HEK293T (cell line): ENCODE results near the gene LRRC3C.

Experiments
- CTCF ChIA-PET: fragments of 350-600 bp; formaldehyde crosslinking; extraction: SDS; loops from one replicate; lab custom pipeline; 2021; ENCODE audit warnings: antibody characterized with exemption, inconsistent platforms; lab: Yijun Ruan, JAX
- POLR2A ChIA-PET: fragments of 350-600 bp; formaldehyde crosslinking; extraction: SDS; loops from one replicate; lab custom pipeline; 2020; ENCODE audit warnings: antibody characterized with exemption, inconsistent platforms; lab: Yijun Ruan, JAX
- DNase-seq: peaks from one replicate; pipeline ENCODE4 v3.0.0; 2012; ENCODE audit warnings: mixed read lengths; ENCODE audit errors: extremely low spot score
- ARNT ChIP-seq: fragments of 450-650 bp; IDR thresholded peaks from 2 replicates; pipeline ENCODE4 v1.6.1; 2017; ENCODE audit warnings: mild to moderate bottlenecking
- BHLHE40 ChIP-seq: fragments of 450-650 bp; IDR thresholded peaks from 2 replicates; pipeline ENCODE4 v1.6.1; 2016; ENCODE audit warnings: mild to moderate bottlenecking, moderate library complexity, borderline replicate concordance
- CTBP1 ChIP-seq: fragments of 450-650 bp; IDR thresholded peaks from 2 replicates; pipeline ENCODE4 v1.6.1; 2016; ENCODE audit warnings: borderline replicate concordance
- ELF4 ChIP-seq: fragments of 450-650 bp; IDR thresholded peaks from 2 replicates; pipeline ENCODE4 v1.6.1; 2017; ENCODE audit warnings: antibody characterized with exemption
- FOXA1 ChIP-seq: fragments of 450-650 bp; IDR thresholded peaks from 2 replicates; pipeline ENCODE4 v1.6.1; 2016; ENCODE audit warnings: mild to moderate bottlenecking
- FOXK2 ChIP-seq: fragments of 450-650 bp; IDR thresholded peaks from 2 replicates; pipeline ENCODE4 v1.6.1; 2016; ENCODE audit warnings: mild to moderate bottlenecking
- FOXM1 ChIP-seq: fragments of 450-650 bp; IDR thresholded peaks from 2 replicates; pipeline ENCODE4 v1.6.1; 2017; ENCODE audit warnings: mild to moderate bottlenecking, borderline replicate concordance
- HDGF ChIP-seq: fragments of 450-650 bp; IDR thresholded peaks from 2 replicates; pipeline ENCODE4 v1.6.1; 2017; ENCODE audit warnings: antibody characterized with exemption, borderline replicate concordance
- L3MBTL2 ChIP-seq: fragments of 450-650 bp; conservative IDR thresholded peaks from 2 replicates; pipeline ENCODE4 v1.6.1; 2016; ENCODE audit warnings: mild to moderate bottlenecking
- LEF1 ChIP-seq: fragments of 450-650 bp; IDR thresholded peaks from 2 replicates; pipeline ENCODE4 v1.6.1; 2017; ENCODE audit warnings: mild to moderate bottlenecking, borderline replicate concordance
- NFRKB ChIP-seq: fragments of 450-650 bp; IDR thresholded peaks from 2 replicates; pipeline ENCODE4 v1.6.1; 2016; ENCODE audit warnings: mild to moderate bottlenecking, moderate library complexity
- SP1 ChIP-seq: fragments of 450-650 bp; IDR thresholded peaks from 2 replicates; pipeline ENCODE4 v1.6.1; 2017
- SUZ12 ChIP-seq: fragments of 450-650 bp; IDR thresholded peaks from 2 replicates; pipeline ENCODE4 v1.6.1; 2016; ENCODE audit warnings: mild to moderate bottlenecking
- TARDBP ChIP-seq: fragments of 450-650 bp; IDR thresholded peaks from 2 replicates; pipeline ENCODE4 v1.6.1; 2016
- ZNF384 ChIP-seq: fragments of 450-650 bp; IDR thresholded peaks from 2 replicates; pipeline ENCODE4 v1.6.1; 2016
- TF ChIP-seq, protein P1 (sequence below): fragments of 450-650 bp; IDR thresholded peaks from 2 replicates; pipeline ENCODE4 v1.6.1; 2016

LRRC3C gene

DNA sequence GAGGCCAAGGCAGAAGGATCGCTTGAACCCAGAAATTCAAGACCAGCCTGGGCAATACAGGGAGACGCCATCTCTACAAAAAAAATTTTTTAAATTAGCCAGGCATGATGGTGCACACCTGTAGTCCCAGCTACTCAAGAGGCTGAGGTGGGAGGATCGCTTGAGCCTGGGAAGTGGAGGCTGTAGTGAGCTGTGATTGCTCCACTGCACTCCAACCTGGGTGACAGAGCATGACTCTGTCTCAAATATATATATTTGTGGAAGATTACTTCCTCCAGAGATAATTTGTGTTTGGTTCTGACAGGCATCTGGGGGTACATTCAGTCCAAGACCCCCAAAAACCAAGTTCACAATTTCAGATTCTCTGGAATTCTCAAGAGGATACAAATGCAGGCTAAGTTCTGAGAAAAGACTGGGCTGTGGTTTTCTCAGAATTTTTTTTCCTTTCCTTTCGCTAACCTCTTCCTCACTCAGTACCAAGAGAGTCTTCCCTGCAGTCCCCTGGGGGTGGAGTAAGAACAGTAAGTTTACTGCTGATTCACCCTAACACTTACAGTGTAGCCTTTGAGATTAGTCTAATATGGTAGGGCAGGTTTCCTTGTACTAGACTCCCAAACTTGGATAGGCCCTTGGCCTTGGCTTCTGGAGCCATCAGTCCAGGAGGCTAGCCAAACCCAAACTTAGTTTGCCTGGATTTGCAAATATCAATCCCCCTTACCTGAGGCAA is 24.2 kb upstream of the LRRC3C start:
- ChIA-PET CTCF (no interaction called here), POLR2A (no interaction called here)
- TF ChIP-seq ARNT (no peak), LEF1 (no peak), FOXM1 (no peak), FOXK2 (no peak), HDGF (no peak), L3MBTL2 (no peak), SUZ12 (no peak), FOXA1 (no peak), ZNF384 (no peak), CTBP1 (no peak), SP1 (no peak), ELF4 (no peak), BHLHE40 (no peak)
- no peak for DNase-seq

DNA sequence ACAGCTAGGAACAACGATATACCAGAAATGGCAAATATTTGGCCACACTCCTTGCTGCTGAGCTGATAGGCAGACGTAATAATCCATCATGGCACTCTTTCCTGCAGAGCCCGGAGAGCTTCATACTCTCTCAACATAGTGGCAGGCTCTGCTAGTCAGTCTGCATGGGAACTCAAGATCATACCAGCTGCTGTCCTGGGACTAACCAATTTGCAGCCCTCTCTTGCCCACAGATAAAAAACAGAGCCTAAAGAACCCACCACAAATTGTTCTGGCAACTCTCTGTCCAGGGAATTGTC is 22.6 kb upstream of the LRRC3C start:
- no peak for DNase-seq
- CTCF ChIA-PET, result no interaction called here
- POLR2A ChIA-PET, result no interaction called here
- TF ChIP-seq SP1 (no peak), HDGF (no peak), FOXA1 (no peak), TARDBP (no peak), ARNT (no peak), ELF4 (no peak), L3MBTL2 (no peak), BHLHE40 (no peak), ZNF384 (no peak), SUZ12 (no peak), LEF1 (no peak), NFRKB (no peak), CTBP1 (no peak), FOXK2 (no peak)
- TF ChIP-seq, protein P1, sequence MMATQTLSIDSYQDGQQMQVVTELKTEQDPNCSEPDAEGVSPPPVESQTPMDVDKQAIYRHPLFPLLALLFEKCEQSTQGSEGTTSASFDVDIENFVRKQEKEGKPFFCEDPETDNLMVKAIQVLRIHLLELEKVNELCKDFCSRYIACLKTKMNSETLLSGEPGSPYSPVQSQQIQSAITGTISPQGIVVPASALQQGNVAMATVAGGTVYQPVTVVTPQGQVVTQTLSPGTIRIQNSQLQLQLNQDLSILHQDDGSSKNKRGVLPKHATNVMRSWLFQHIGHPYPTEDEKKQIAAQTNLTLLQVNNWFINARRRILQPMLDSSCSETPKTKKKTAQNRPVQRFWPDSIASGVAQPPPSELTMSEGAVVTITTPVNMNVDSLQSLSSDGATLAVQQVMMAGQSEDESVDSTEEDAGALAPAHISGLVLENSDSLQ, result no peak

DNA sequence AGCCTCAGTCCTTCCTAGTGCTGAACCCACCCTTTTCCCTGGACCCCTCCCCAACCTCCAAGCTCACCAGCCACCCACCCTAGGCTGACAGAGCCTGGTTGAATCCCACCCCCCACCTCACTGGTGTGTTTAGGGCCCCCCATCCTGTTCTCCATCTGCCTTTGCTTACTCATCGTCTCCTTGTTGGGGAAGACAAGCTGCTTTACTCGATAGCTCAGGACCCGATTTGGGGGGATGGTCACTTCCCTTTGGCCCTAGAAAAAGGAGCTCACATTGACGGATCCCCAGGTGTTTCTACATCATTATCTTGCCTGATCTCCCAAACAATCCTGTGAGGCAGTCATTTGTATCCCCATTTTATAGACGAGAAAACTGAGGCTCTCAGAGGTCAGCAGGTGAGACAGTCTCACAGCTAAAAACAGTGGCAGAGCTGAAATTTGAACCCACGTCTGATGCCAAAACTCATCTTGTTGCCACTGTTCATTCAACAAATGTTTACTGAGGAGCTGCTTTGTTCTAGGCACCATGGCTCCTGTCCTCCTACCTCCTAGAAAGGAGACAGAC is 18.7 kb upstream of the LRRC3C start:
- CTCF ChIA-PET, result no interaction called here

DNA sequence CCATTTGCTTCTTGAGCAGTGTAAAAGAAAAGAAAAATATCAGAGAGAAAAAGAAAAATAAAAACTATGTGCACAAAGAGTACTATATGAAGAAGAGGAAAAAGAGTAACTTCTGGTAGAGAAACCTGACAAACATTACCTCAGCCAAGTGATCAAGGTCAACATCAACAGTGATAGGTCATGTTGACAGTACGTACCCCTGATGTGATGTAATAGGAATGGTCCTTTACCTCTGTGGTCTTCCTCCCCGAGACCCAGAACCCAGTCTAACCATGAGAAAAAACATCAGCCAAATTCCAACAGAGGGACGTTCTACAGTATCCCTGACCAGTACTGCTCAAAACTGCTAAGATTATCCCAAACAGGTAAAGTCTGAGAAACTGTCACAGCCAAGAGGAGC is 13.5 kb upstream of the LRRC3C start:
- POLR2A ChIA-PET, result no interaction called here
- no peak for DNase-seq
- CTCF ChIA-PET, result no interaction called here
- TF ChIP-seq SP1 (no peak), FOXA1 (no peak), ZNF384 (no peak), NFRKB (no peak), L3MBTL2 (no peak), HDGF (no peak), ELF4 (no peak)

More for the DNA sequence above, 18.7 kb upstream of the LRRC3C start:
- DNase-seq, result no peak
- no peak for TF ChIP-seq LEF1
- no peak for TF ChIP-seq ARNT
- TF ChIP-seq L3MBTL2, result no peak
- no peak for TF ChIP-seq BHLHE40
- no peak for TF ChIP-seq NFRKB
- TF ChIP-seq SP1, result no peak
- no peak for TF ChIP-seq SUZ12
- no peak for TF ChIP-seq FOXM1
- TF ChIP-seq FOXK2, result no peak
- no peak for TF ChIP-seq FOXA1
- TF ChIP-seq, protein P1, result no peak
- no peak for TF ChIP-seq HDGF
- no peak for TF ChIP-seq CTBP1
- POLR2A ChIA-PET, result interaction anchor here (1.0 kb wide), 1 partner anchor 18 kb away, joined by 3 read pairs; no protein-coding TSS in a partner anchor

DNA sequence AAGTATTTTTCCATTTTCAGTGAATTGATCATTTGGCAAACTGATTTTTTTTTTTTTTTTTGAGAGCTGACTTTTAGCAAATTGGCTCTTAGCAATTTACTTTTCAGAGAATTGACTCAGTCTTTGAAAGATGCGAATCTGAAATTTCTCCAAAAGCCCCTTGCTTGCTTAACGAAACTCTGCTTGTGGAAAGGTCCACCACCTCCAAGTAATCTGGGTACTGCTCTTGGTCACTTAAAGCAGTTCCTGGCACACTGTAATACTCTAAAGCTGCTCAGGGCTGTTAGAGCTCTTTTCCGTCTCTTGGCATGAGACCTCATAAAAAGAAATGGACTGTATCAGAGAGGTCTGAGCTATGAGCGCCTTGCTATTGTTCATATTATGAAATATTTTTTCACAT is 12.0 kb upstream of the LRRC3C start:
- no peak for TF ChIP-seq BHLHE40
- TF ChIP-seq TARDBP, result no peak
- TF ChIP-seq ARNT, result no peak
- TF ChIP-seq NFRKB, result no peak
- TF ChIP-seq, protein P1, result no peak
- no peak for TF ChIP-seq ZNF384
- TF ChIP-seq SUZ12, result no peak
- TF ChIP-seq CTBP1, result no peak
- CTCF ChIA-PET, result interaction anchor here (0.7 to 1.1 kb wide), 3 partner anchors 9 to 290 kb away, joined by 3 to 5 read pairs (median 3); no protein-coding TSS in a partner anchor
- POLR2A ChIA-PET, result interaction anchor here (1.5 kb wide), 1 partner anchor 65 kb away, joined by 3 read pairs; the partner anchor contains the start of gene PSMD3
- no peak for DNase-seq

DNA sequence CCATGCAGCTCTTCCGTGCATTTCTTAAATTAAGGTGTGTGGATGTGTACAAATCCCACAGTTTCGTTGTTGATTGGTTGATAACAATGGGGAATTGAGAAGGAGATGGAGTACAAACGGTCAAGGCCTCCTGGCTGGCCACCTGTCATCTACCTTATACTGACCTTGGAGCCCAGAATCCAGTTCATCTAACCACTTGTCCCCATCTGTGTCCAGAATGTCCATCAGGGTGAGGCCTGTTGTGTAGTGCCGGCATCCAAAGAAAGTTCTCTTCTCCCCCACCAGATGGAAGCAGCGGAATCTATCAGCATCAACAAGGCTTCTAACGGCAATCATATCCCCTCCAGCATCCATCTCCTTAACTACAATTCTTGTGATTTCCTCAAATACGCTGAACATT is 10.6 kb upstream of the LRRC3C start:
- ChIA-PET POLR2A (no interaction called here), CTCF (no interaction called here)
- peak; percentile 28 for DNase-seq
- no peak for TF ChIP-seq FOXA1
- no peak for TF ChIP-seq FOXK2
- TF ChIP-seq NFRKB, result no peak
- TF ChIP-seq L3MBTL2, result no peak
- no peak for TF ChIP-seq LEF1
- no peak for TF ChIP-seq HDGF
- TF ChIP-seq, protein P1, result no peak
- no peak for TF ChIP-seq ARNT
- no peak for TF ChIP-seq TARDBP
- no peak for TF ChIP-seq SP1
- no peak for TF ChIP-seq SUZ12
- TF ChIP-seq ELF4, result no peak
- TF ChIP-seq ZNF384, result no peak
- TF ChIP-seq BHLHE40, result no peak
- TF ChIP-seq CTBP1, result no peak
- TF ChIP-seq FOXM1, result no peak
